ENCODE results near the gene TSSK3. TPM values are rescaled to one million over a fixed set of nuclear protein-coding genes. Genes with fewer than 3 reads are reported as not detected.

TSSK3 gene
- total RNA-seq, 1 experiment from 2014 or later, result 4.3 TPM

DNA sequence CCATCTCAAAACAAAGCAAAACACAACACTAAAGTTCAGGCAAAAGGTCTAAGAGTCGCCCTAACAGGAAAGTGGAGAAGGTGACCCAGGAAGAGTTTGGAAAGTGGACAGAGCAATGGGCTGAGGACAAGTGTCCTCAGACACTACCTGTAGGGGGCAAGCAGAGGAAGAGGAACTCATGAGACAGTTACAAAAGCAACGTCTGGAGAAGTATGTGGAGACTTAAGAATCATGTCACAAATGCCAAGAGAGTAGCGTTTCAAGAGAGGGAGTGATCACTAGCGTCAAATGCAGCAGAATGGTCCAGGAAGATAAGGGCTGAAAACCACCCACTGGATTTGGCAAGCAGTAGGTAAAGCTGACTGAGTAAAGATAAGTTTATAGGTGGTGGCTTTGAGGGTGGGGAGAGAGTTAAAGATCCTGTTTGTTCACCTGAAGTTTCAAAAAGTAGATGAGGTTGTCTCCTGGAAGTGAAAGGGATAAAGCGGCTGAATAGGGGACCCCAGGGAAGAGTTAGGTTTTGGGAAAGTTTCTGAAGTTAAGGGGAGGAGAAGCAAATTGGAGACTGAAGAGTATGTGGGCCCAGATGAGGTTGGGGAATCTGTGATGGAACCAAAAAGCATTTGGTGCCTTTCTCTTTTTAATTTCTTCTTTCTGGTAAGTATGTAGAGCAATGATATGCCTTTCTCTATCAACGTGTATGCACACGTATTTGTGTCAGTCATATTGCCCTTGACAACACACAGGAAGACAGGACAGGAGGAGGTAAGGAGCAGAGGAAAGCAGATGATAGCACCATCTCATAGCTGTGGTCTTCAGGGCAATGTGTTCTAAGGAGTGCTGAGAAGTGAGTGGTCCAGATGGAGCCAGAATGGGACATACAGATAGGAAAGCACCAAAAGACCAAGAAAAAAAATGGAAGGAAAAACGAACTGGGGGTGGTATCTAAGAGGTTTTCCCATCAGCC is 28.8 kb downstream of the TSSK3 start:
- CTCF ChIA-PET, result no interaction called here
- H3K9me3 ChIP-seq (ENCODE audit: low read depth, low read length, poor library complexity, severe bottlenecking), result no peaks in the 10 kb centered on the region
- TF ChIP-seq CTCF (conservative IDR thresholded peaks at IDR 0.05; ENCODE audit: low read depth, low read length), result no peak
- TF ChIP-seq EZH2 (IDR thresholded peaks at IDR 0.05; ENCODE audit: borderline replicate concordance, low read depth, low read length, poor library complexity, severe bottlenecking), result no peak
- peaks cover 7% of the 10 kb centered on the region for H3K4me1 ChIP-seq (ENCODE audit: insufficient read depth, low read length, poor library complexity, severe bottlenecking)
- POLR2A ChIA-PET (ENCODE audit: low non-redundant PET), result no interaction called here
- H3K27me3 ChIP-seq (replicated peaks; ENCODE audit: insufficient read depth, low read depth, low read length, poor library complexity), result no peaks in the 10 kb centered on the region
- BruUV-seq (replicated peaks), result no TSS peak
- no peak for DNase-seq (ENCODE audit: low spot score)
- intact Hi-C loops (cut with micrococcal nuclease; ENCODE audit: unreplicated experiment), result loop anchor here (5.0 kb wide), 1 partner anchor 54 kb away; the partner anchor contains the start of gene MARCKSL1
- H3K27ac ChIP-seq (ENCODE audit: low read depth, low read length, poor library complexity, severe bottlenecking), result no peak overlapping the region
- H3K4me3 ChIP-seq (ENCODE audit: low read depth, low read length, poor library complexity, severe bottlenecking), result no peak overlapping the region
- peaks cover 12% of the 10 kb centered on the region for H3K36me3 ChIP-seq (ENCODE audit: insufficient read depth, low read length, poor library complexity, severe bottlenecking)

- POLR2A ChIA-PET (ENCODE audit: low non-redundant PET), result interaction anchor here (0.7 kb wide), 1 partner anchor 382 kb away, joined by 4 read pairs; no protein-coding TSS in a partner anchor
- Histone ChIP-seq H3K27ac (ENCODE audit: low read depth, low read length, poor library complexity, severe bottlenecking) (no peak overlapping the region), H3K4me1 (ENCODE audit: insufficient read depth, low read length, poor library complexity, severe bottlenecking) (peaks cover 7% of the 10 kb centered on the region), H3K27me3 (replicated peaks; ENCODE audit: insufficient read depth, low read depth, low read length, poor library complexity) (no peaks in the 10 kb centered on the region), H3K9me3 (ENCODE audit: low read depth, low read length, poor library complexity, severe bottlenecking) (no peaks in the 10 kb centered on the region), H3K36me3 (ENCODE audit: insufficient read depth, low read length, poor library complexity, severe bottlenecking) (peaks cover 4% of the 10 kb centered on the region), H3K4me3 (ENCODE audit: low read depth, low read length, poor library complexity, severe bottlenecking) (no peak overlapping the region)
- CTCF ChIA-PET, result no interaction called here
- TF ChIP-seq CTCF (conservative IDR thresholded peaks at IDR 0.05; ENCODE audit: low read depth, low read length) (no peak), EZH2 (IDR thresholded peaks at IDR 0.05; ENCODE audit: borderline replicate concordance, low read depth, low read length, poor library complexity, severe bottlenecking) (no peak)
- intact Hi-C loops (cut with micrococcal nuclease; ENCODE audit: unreplicated experiment), result loop anchor here (5.0 kb wide), 1 partner anchor 55 kb away; the partner anchor contains the start of gene MARCKSL1
- DNase-seq (ENCODE audit: low spot score), result no peak
- no TSS peak for BruUV-seq (replicated peaks)
These were observed 30.0 kb downstream of the TSSK3 start for GRCh38 chr1:32392325-32392724.

- TF ChIP-seq EZH2 (IDR thresholded peaks at IDR 0.05; ENCODE audit: borderline replicate concordance, low read depth, low read length, poor library complexity, severe bottlenecking), result no peak
- TF ChIP-seq CTCF (conservative IDR thresholded peaks at IDR 0.05; ENCODE audit: low read depth, low read length), result no peak
- H3K27me3 ChIP-seq (replicated peaks; ENCODE audit: insufficient read depth, low read depth, low read length, poor library complexity), result no peaks in the 10 kb centered on the region
- H3K36me3 ChIP-seq (ENCODE audit: insufficient read depth, low read length, poor library complexity, severe bottlenecking), result peaks cover 4% of the 10 kb centered on the region
- H3K9me3 ChIP-seq (ENCODE audit: low read depth, low read length, poor library complexity, severe bottlenecking), result no peaks in the 10 kb centered on the region
- intact Hi-C loops (cut with micrococcal nuclease; ENCODE audit: unreplicated experiment), result loop anchor here (5.0 kb wide), 1 partner anchor 56 kb away; the partner anchor contains the start of gene MARCKSL1
- peaks cover 7% of the 10 kb centered on the region for H3K4me1 ChIP-seq (ENCODE audit: insufficient read depth, low read length, poor library complexity, severe bottlenecking)
- H3K27ac ChIP-seq (ENCODE audit: low read depth, low read length, poor library complexity, severe bottlenecking), result peak overlapping the region; percentile 85
- BruUV-seq (replicated peaks), result no TSS peak
- CTCF ChIA-PET, result no interaction called here
- peak overlapping the region; percentile 70 for H3K4me3 ChIP-seq (ENCODE audit: low read depth, low read length, poor library complexity, severe bottlenecking)
- no peak for DNase-seq (ENCODE audit: low spot score)
- POLR2A ChIA-PET (ENCODE audit: low non-redundant PET), result no interaction called here
These were observed 30.8 kb downstream of the TSSK3 start for GRCh38 chr1:32393136-32393535.
